HG03135 (cell line): ENCODE results near the gene SWT1.

Experiments used
- ATAC-seq: cut with Tn5 transposase; IDR thresholded peaks from one replicate; pipeline ENCODE4 v1.9.1; 2021; ENCODE audit warnings: mild to moderate bottlenecking, moderate library complexity; ENCODE audit not compliant: unreplicated experiment

The SWT1 gene

DNA sequence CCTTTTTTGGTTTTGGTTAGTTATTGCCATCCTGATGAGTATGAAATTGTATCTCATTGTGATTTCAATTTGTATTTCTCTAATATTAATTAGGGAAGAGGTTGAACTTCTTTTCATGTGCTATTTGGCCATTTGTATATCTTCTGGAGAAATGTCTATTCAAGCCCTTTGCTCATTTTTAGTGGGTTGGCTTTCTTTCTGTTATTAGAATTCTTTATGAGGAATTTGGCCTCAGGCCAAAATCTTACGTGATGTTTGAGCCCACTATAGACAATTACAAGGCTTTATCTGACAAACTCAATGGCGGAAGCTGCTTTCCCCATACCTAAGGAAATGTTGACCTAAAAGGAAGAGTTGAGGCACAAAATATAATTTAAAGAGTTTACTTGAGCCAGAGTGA is 127.1 kb downstream of the SWT1 start:
- no peak for ATAC-seq

- ATAC-seq: no peak
Measured at GRCh38 chr1:185284533-185285276, 127.7 kb downstream of the SWT1 start.

- no peak for ATAC-seq
Measured at GRCh38 chr1:185287451-185287850, 130.5 kb downstream of the SWT1 start.

- ATAC-seq: no peak
Measured at GRCh38 chr1:185288435-185288834, 131.5 kb downstream of the SWT1 start.

- ATAC-seq: no peak
Measured at GRCh38 chr1:185289880-185290279, 132.9 kb downstream of the SWT1 start.

- no peak for ATAC-seq
Measured at GRCh38 chr1:185291159-185291558, 134.2 kb downstream of the SWT1 start.

GRCh38 chr1:185291652-185292051 is 134.7 kb downstream of the SWT1 start:
- no peak for ATAC-seq

DNA sequence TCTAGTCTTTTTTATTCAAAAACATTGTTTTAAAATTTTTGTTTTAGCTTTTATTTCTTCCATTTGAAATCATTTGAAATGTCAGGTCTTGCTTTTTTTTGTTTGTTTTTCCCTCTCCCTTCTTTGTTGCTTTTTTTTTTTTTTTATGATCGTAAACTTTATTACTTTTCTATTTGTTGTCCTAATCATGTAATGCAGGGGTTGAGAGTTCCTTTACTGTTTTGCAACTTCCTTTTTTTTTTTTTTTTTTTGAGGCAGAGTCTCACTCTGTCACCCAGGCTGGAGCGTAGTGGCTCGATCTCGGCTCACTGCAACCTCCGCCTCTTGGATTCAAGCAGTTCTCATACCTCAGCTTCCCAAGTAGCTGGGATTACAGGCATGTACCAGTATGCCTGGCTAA is 135.3 kb downstream of the SWT1 start:
- no peak for ATAC-seq

- ATAC-seq: no peak
Measured at GRCh38 chr1:185293967-185294542, 137.1 kb downstream of the SWT1 start.

DNA sequence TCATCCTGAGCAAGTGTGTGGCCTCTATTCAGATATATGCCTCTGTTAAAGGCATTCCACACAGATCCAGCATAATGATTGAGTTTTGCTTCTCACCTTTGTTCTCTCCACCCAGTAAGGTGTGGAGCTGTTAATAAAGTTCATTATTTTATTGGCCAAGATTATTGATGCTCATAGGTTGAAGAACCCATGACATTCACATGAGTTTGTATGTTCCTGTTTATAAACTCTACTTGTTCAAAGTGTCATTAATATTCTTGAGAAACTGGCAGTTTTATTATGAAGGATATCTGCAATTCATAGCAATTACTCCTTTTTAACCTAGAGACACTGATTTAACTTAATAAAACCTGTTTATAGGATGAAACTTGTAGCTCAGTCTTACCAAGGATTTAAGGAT is 138.1 kb downstream of the SWT1 start:
- no peak for ATAC-seq

DNA sequence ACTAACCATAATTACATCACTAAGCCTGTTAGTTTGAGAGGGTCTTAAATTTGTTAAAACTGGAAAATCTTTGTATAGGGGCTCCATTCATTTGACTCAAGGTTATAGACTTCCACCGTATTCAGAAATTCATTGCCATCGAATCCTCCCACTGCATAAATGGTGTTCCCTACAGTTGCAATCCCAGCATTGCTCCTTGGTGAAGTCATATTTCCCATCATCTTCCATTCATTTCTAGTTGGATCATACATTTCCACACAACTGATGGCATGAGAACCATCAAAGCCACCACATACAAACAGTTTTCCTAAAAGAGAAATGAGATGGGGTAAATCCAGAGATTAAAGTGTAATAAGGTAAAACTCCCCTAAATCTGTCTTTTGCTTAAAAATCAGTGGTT is 141.0 kb downstream of the SWT1 start:
- ATAC-seq: no peak

DNA sequence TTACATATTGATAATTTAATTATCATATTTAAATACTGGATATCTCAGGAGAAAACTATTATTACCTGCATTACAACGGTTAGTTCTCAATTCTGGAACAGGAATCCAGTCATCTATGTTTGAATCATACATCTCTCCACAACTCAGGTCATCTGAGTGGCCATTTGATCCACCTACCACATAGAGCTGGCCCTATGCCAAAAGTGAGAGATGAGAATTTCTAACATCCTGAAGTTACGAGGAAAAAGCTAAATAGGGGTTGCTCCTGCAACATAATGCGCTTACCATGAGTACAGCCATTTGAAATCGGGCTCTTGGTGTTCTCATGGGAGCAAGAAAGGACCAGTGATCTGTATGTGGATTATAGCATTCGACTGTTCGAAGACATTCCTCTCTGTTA is 143.2 kb downstream of the SWT1 start:
- no peak for ATAC-seq

DNA sequence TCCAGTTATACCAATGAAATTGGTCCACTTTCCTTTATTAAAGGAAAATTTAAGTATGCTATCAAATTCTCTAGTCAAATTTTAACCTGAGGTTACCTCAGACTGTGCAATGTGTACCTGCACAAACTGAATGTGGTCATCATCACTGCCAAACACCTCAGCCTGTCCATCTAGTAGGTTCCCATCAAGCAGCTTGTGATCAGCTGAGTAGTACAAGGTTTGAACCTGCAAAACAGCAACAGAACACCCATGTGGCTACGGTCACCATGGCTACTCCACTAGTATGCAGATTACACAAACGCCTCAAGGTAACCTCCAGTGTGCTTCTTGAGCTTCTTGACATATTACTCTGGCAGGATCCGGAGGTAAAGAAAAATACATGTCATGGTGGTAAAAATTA is 148.5 kb downstream of the SWT1 start:
- ATAC-seq: no peak

DNA sequence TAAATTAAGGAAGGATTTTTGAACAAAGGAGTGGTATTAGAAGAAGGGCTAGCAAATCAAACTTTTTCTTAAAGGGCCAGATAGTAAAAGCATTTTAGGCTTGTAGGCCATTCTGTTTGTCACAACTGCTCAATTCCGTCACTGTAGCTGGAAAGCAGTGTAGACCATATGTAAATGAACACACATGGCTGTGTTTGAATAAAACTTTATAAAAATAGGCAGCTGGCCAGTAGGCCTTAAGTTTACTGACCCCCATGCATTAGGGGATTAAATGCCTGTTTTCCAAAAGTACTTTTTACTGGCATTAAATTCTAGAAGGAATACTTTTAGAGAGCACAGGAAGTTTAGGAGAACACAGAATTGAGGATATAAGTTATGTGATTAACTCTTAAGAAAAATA is 151.2 kb downstream of the SWT1 start:
- no peak for ATAC-seq

DNA sequence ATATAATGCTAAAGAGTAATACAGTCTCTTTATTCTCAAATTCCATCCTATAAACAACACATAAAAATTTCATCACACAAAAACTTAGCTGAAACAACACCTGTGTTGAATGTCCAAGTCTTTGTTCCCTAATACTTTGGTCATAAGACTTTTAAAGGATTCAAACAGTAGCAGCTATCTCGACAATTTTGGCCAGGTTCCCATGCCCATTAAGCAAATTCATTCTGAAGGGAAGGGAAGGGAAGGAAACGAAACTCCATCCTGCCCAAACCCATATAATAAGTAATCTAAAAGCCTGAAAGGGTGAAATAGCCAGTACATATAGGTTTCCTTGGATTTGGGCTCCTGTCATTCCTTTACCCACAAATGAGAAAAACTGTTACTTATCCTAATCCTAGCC is 152.6 kb downstream of the SWT1 start:
- no peak for ATAC-seq

GRCh38 chr1:185311589-185312225 is 154.7 kb downstream of the SWT1 start:
- ATAC-seq: no peak

DNA sequence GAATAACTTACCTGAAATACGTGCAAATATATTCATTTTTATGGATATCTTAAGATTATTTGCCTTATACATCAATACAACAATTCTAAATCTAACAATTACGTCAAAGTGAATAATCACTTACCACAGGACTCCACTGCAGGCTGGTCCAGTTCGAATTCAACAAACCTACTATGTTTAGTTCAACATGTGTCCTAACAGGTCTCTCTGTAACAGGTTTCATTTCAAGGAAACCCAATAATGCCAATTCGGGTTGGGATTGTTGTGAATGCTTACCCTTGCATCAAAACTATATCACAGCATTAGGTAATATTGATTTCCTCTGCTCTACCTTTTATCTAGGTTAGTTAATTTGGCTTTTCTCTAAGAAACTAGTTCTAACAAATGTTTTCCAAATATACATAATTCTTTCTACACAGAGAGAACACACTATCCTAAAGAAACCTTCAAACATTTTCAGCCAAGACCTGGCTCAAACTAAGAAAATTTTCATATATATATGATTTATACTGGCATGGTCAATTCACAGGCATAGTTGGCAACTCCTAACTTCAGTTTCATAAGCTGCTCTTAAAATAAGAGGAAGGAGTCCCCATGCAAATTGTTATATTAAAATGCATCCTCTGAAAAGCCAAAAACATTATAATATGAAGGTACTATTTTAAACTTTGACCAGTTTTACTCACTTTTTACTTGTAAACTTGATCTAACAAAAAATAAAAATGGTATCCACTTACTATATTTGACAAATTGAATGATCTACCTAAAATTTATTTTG is 155.6 kb downstream of the SWT1 start:
- no peak for ATAC-seq

GRCh38 chr1:185314411-185314810 is 157.4 kb downstream of the SWT1 start:
- no peak for ATAC-seq

- peak; percentile 2 for ATAC-seq
Measured at GRCh38 chr1:185315445-185316071, 158.6 kb downstream of the SWT1 start.

DNA sequence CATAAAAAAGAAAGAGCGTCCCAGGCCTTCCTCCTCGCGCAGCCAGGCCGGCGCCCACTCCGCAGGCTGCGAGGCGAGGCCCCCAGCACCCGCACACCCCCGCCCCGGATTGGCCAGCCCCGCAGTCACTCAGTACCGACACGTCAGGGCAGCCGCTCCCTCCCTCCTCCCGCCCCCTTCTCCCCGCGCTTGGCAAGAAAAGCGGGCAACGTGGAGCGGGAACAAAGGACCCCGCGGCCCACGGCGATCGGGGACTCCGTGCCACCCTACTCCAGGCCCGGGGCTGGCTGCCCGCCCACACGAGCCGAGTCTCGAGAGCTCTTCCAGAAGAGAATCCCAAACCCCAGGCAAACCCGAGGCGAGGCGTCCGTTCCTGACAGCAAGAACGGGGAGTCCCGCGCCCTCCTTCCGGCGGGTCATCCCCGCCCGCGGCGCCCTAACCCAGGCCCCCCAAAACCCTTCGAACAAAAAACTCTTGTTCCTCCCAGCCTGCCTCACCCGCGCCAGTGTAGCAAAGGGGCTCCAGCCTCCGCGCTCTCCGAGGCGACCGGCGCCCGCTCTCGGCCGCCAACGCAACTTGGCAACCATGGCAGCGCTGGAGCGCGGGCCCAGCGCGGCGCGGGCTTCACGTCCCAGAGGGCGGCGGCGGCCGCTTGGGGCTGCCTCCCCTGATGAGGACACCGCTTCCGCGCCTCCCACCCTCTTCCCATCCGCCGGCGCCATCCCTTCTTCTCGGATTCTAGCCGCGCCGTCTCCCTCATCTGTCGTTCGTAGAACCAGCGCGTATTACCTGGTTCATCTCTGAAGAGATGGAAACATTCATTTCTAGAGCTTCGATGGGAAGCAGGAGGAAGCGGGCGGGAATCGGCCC is 159.4 kb downstream of the SWT1 start:
- peak; percentile 48 for ATAC-seq
